HG03060 (cell line): ENCODE data around the gene ALOX15.
"Not testable (repeated sequence)": the region's sequence is repeated elsewhere in the genome, so short reads cannot be mapped to it uniquely, and the experiment has no call there.

ENCODE experiments used
- ATAC-seq: cut with Tn5 transposase; IDR thresholded peaks from one replicate; pipeline ENCODE4 v1.9.1; 2021; ENCODE audit warnings: low read depth, moderate number of reproducible peaks; ENCODE audit not compliant: unreplicated experiment

ALOX15 gene

GRCh38 chr17:4655933-4656332 lies 14.5 kb upstream of the ALOX15 start:
- ATAC-seq, result not testable (repeated sequence)

- no peak for ATAC-seq
These were observed 11.5 kb upstream of the ALOX15 start for GRCh38 chr17:4652997-4653396.

- no peak for ATAC-seq
These were observed 7.3 kb upstream of the ALOX15 start for GRCh38 chr17:4648741-4649140.

- no peak for ATAC-seq
These were observed 4.2 kb upstream of the ALOX15 start for GRCh38 chr17:4645642-4646041.

- no peak for ATAC-seq
These were observed 2.2 kb upstream of the ALOX15 start for GRCh38 chr17:4643676-4644075.

GRCh38 chr17:4642286-4642685 lies 808 bp upstream of the ALOX15 start:
- ATAC-seq, result no peak

GRCh38 chr17:4640569-4641188 lies 799 bp downstream of the ALOX15 start:
- not testable (repeated sequence) for ATAC-seq

- ATAC-seq, result not testable (repeated sequence)
These were observed 2.0 kb downstream of the ALOX15 start for GRCh38 chr17:4639301-4640059.

GRCh38 chr17:4638766-4639165 lies 2.7 kb downstream of the ALOX15 start:
- ATAC-seq, result not testable (repeated sequence)

- no peak for ATAC-seq
These were observed 4.9 kb downstream of the ALOX15 start for GRCh38 chr17:4636474-4637100.

- no peak for ATAC-seq
These were observed 5.6 kb downstream of the ALOX15 start for GRCh38 chr17:4635823-4636375.

- ATAC-seq, result no peak
These were observed 6.5 kb downstream of the ALOX15 start for GRCh38 chr17:4634976-4635375.

GRCh38 chr17:4633643-4634042 lies 7.8 kb downstream of the ALOX15 start:
- ATAC-seq, result no peak

- ATAC-seq, result no peak
These were observed 8.9 kb downstream of the ALOX15 start for GRCh38 chr17:4632581-4632920.

- ATAC-seq, result no peak
These were observed 9.5 kb downstream of the ALOX15 start for GRCh38 chr17:4631836-4632580.

GRCh38 chr17:4631431-4631830 lies 10.0 kb downstream of the ALOX15 start:
- no peak for ATAC-seq

GRCh38 chr17:4626734-4627256 lies 14.7 kb downstream of the ALOX15 start:
- no peak for ATAC-seq

GRCh38 chr17:4625181-4625617 lies 16.3 kb downstream of the ALOX15 start:
- ATAC-seq, result no peak

GRCh38 chr17:4624451-4624911 lies 17.0 kb downstream of the ALOX15 start:
- not testable (repeated sequence) for ATAC-seq

GRCh38 chr17:4623249-4623648 lies 18.2 kb downstream of the ALOX15 start:
- ATAC-seq, result no peak
